Fibroblast of the aortic adventitia (primary cell): ENCODE results near the gene ROPN1L. TPM values are rescaled to one million over a fixed set of nuclear protein-coding genes. Genes with fewer than 3 reads are reported as not detected.

Source experiments
- DNase-seq: peaks from one replicate; pipeline ENCODE4 v3.0.0-alpha.2; 2010; ENCODE audit warnings: low read depth
- H3K4me3 ChIP-seq: 2 replicates; pipeline ENCODE4 v1.5.1; 2011; ENCODE audit warnings: low read depth, mild to moderate bottlenecking, control low read depth, low read length, moderate library complexity
- total RNA-seq: library from RNA; depleted of rRNA; stranded (reverse); fragments of >200 nt; gene quantifications from 2 replicates; pipeline ENCODE4 v1.2.3, GENCODE V29; 2012; ENCODE audit warnings: low replicate concordance
- TF ChIP-seq, protein P1 (sequence below): IDR thresholded peaks from 2 replicates; pipeline ENCODE4 v1.5.1; 2011; ENCODE audit warnings: mild to moderate bottlenecking, low read length, control low read depth, inconsistent platforms; ENCODE audit not compliant: insufficient read depth

The ROPN1L gene
- total RNA-seq, 1 donor: 0.63 TPM

DNA sequence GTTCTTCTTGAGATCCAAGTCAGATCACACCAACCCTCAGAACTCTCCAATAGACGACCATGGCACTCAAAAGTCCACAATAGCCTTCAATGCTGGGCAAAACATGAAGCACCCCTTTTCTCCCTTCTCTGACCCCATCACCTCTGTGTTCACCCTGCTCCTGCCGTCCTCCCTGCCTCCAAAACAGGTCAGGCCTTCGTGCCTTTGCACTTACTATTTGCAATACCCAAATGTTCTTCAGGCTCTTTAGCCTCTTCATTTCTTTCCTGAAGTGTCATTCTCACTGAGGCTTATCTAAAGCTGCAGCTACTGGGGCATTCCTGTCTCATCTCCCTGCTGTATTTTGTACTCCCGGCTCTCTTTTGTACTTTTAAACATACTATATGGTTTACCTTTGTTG is 2.0 kb upstream of the ROPN1L start:
- H3K4me3 ChIP-seq: no peak overlapping the region
- no peak for DNase-seq

DNA sequence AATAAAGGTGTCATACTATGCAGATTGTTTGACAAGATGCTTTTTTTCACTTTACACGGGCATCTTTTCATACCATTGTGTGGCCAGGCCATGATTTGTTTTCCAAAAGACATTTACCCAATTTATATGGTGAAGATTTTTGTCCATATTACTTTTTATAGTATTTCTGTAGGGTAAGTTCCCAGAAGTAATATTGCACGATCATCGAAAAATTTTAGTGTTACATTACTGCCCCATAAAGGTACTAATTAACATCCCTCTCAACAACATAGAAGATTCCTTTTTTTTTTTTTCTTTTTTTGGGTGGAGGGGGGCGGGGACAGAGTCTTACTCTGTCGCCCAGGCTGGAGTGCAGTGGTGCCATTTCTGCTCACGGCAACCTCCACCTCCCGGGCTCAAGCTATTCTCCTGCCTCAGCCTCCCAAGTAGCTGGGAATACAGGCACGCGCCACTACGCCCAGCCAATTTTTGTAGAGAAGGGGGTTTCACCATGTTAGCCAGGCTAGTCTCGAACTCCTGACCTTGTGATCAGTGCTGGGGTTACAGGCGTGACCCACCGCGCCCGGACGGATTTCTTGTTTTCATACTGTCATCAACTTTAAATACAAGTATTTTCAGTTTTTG is 1.2 kb upstream of the ROPN1L start:
- TF ChIP-seq, protein P1, sequence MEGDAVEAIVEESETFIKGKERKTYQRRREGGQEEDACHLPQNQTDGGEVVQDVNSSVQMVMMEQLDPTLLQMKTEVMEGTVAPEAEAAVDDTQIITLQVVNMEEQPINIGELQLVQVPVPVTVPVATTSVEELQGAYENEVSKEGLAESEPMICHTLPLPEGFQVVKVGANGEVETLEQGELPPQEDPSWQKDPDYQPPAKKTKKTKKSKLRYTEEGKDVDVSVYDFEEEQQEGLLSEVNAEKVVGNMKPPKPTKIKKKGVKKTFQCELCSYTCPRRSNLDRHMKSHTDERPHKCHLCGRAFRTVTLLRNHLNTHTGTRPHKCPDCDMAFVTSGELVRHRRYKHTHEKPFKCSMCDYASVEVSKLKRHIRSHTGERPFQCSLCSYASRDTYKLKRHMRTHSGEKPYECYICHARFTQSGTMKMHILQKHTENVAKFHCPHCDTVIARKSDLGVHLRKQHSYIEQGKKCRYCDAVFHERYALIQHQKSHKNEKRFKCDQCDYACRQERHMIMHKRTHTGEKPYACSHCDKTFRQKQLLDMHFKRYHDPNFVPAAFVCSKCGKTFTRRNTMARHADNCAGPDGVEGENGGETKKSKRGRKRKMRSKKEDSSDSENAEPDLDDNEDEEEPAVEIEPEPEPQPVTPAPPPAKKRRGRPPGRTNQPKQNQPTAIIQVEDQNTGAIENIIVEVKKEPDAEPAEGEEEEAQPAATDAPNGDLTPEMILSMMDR: no peak

More for the DNA sequence above, 2.0 kb upstream of the ROPN1L start:
- TF ChIP-seq, protein P1: no peak

DNA sequence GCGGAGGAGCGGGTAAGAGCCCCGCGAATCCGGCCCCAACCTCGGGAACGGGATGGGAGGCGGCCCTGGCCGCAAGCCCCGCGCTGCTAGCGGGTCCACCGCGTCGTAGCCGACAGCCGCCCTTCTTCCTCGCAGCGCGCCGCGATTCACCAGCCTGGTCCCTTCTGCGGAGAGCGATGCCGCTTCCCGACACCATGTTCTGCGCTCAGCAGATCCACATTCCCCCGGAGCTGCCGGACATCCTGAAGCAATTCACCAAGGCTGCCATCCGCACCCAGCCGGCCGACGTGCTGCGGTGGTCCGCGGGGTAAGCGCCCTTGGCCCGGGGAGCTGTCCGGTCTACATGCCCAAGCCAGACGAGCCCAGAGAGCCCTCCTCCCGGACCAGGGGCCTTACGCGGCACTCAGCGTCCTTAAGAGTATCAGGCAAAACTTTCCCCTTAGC is 335 bp downstream of the ROPN1L start:
- peak overlapping the region; percentile 74 for H3K4me3 ChIP-seq
- TF ChIP-seq, protein P1: no peak
- DNase-seq: no peak

More for the DNA sequence above, 1.2 kb upstream of the ROPN1L start:
- H3K4me3 ChIP-seq: no peak overlapping the region
- no peak for DNase-seq

DNA sequence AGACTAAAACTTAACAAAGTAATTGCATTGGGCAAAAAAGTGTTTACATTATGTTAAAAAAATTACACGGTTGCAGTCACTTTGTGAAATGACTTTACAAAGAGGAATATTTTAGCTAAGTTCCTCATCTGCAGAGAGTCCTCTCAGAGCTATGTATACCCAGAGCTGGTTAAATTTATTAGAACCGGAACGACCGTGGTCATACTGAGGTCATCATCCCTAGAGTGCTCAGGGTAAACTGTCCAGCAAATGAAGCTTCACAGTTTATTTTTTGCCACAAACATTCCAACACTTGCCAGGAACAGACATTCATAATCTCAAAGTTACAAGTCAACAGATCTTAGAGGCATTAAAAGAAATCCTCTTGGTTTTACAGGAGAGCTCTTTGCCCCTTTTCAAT is 897 bp downstream of the ROPN1L start:
- H3K4me3 ChIP-seq: no peak overlapping the region
- DNase-seq: no peak
- TF ChIP-seq, protein P1: no peak

DNA sequence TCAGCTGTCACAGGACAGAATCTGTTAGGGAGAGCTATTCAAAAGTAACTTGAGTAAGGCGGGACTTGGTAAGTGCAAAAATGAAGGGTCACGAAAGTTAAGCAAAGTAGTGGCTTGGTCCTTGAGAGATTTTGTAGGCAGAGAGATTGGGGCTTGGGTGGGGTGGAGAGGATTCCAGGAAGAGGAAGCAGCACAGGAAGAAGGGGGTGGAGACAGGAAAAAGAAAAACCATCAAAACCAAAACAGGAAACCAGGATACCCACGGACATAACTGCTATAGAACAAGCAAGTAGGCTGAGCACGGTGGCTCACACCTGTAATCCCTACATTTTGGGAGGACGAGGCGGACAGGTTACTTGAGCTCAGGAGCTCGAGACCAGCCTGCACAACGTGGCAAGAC is 3.7 kb downstream of the ROPN1L start:
- no peak for DNase-seq
- no peak overlapping the region for H3K4me3 ChIP-seq
- TF ChIP-seq, protein P1: no peak

DNA sequence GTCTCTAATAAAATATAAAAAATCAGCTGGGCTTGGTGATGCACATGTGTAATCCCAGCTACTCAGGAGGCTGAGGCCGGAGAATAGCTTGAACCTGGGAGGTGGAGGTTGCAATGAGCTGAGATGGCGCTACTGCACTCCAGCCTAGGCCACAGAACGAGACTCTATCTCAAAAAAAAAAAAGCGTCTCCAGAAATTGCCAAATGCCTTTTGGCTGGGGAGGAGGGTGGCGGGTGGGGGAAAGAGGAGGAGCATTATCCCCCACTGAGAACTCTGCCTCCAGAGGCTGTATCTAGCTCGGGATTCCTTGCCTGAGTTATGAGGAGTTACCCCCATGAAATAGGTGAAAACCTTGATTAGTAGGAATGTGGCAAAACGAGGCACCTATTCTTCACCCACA is 4.8 kb downstream of the ROPN1L start:
- TF ChIP-seq, protein P1: no peak
- no peak for DNase-seq
- H3K4me3 ChIP-seq: no peak overlapping the region

DNA sequence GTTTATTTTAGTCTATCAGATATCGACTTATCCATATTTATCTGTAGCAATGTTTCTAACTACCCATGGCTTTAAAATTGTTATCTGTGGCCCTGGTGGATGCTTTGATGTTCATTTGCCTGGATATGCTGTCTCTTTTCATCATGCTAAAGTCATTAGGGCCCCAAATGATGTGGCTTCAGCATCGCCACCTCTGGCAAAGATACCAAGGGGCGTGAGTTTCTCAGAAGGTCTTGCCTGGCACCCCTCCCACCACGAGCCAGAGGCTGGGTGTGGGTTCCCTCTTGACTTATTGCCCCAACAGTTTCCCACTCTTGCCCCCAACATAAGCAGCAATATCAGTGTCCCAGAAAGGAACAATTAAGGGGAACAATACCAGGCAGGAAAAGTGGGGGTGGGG is 5.4 kb downstream of the ROPN1L start:
- no peak overlapping the region for H3K4me3 ChIP-seq
- TF ChIP-seq, protein P1: no peak
- no peak for DNase-seq
